Right forelimb (tissue), 1 donor: ENCODE results near the gene TXNDC16.
"Not testable (repeated sequence)": the region's sequence is repeated elsewhere in the genome, so short reads cannot be mapped to it uniquely, and the experiment has no call there.

Experiments
- DNase-seq: peaks from one replicate; pipeline ENCODE4 v3.0.0-alpha.2; 2018

Gene TXNDC16

DNA sequence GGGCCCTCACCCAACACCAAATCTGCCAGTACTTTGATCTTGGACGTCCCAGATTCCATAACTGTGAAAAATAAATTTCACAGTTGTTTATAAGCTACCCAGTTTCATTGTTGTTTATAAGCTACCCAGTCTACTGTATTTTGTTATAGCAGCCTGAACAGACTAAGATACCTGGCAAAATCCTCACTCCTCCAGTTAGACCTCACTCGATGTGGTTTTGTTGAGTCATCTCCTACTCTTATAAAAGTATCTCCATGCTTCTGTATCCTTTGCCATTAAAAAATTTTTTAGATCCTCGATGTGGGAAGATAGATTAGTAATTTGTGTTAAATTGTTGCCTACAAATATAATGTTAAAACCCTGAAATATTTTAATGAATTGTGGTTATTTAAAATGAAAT, 16.0 kb downstream of the TXNDC16 start:
- no peak for DNase-seq

GRCh38 chr14:52531481-52531880, 20.8 kb downstream of the TXNDC16 start:
- no peak for DNase-seq

- DNase-seq: no peak
Measured at GRCh38 chr14:52527052-52527451, 25.3 kb downstream of the TXNDC16 start.

GRCh38 chr14:52522581-52523345, 29.5 kb downstream of the TXNDC16 start:
- DNase-seq: no peak

GRCh38 chr14:52522033-52522432, 30.3 kb downstream of the TXNDC16 start:
- DNase-seq: no peak

- no peak for DNase-seq
Measured at GRCh38 chr14:52514046-52514811, 38.1 kb downstream of the TXNDC16 start.

DNA sequence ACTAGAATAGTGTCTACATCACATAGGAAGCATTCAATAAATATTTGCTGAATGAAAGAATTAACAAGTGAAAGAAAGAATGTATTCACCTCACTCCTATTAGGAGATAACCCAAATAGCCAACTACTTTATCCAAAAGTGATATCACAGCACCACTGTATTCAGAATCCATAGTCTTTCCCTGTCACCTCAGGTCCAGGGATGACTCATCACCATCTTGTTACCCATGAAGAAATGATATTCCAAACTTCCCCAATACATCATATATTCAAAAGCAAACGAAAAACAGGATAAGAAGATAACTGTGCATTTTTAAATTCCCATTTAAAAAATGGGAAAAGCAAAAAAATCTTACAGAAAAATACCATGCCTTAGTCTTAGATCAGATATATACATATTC, 39.1 kb downstream of the TXNDC16 start:
- DNase-seq: no peak

DNA sequence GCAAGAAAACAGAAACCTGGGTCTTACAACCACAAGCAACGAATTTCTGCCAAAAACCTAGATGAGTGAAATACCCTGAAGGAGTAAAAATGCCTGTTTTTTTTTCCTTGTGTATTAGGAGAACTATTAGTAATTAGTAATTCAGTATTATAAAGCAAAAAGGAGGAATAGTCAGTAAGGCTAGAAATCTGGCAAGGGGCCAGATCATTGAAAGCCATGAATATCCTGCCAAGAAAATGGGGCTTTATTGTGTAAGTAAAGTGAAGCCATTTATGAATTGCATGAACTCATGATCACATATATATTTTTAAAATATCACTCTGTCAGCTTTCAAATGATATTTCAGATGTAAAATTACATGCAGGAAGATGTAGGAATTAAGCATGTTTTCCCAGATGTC, 57.9 kb downstream of the TXNDC16 start:
- DNase-seq: no peak

GRCh38 chr14:52485350-52485960, 66.8 kb downstream of the TXNDC16 start:
- no peak for DNase-seq

GRCh38 chr14:52481864-52482263, 70.4 kb downstream of the TXNDC16 start:
- no peak for DNase-seq

DNA sequence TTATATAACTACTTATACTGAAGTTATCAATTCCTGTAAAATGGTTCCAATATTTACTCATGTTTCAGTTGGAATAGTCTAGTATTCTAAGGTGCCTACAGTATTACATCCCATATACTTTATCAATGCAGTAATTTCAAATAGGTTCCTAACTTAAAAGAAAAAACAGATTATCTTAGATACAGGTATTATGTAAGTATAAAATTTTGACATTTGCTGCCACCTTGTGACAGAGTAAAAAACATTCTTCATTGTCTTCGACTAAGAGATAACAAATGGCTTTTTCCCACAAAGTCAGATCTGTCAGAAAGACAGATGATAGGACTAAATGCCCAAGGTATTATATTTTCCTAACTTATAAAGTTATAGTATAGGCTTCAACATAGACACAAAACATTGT, 78.7 kb downstream of the TXNDC16 start:
- DNase-seq: no peak

DNA sequence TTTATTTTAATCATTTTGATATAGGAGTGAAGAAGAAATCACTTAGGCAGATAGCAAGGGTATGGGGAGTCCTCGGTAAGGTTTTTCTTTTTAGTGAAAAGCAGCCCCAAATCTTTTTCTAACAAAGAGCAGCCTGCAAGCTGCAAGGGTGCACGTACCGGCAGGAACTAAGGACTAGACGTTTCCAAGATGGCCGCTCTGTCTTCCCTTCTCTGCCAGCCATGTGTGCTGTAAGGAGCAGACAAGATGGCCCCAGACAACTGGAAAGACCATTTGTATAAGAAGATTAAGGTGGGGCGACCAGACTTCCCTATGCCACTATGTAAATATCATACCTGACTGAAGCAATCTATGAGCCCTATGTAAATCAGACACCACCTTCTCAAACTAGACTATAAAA, 79.6 kb downstream of the TXNDC16 start:
- no peak for DNase-seq

GRCh38 chr14:52472251-52472650, 80.1 kb downstream of the TXNDC16 start:
- DNase-seq: not testable (repeated sequence)

- DNase-seq: no peak
Measured at GRCh38 chr14:52467515-52468266, 84.6 kb downstream of the TXNDC16 start.

- no peak for DNase-seq
Measured at GRCh38 chr14:52464175-52464574, 88.1 kb downstream of the TXNDC16 start.

GRCh38 chr14:52463375-52463774, 88.9 kb downstream of the TXNDC16 start:
- no peak for DNase-seq

- DNase-seq: no peak
Measured at GRCh38 chr14:52461721-52462120, 90.6 kb downstream of the TXNDC16 start.

DNA sequence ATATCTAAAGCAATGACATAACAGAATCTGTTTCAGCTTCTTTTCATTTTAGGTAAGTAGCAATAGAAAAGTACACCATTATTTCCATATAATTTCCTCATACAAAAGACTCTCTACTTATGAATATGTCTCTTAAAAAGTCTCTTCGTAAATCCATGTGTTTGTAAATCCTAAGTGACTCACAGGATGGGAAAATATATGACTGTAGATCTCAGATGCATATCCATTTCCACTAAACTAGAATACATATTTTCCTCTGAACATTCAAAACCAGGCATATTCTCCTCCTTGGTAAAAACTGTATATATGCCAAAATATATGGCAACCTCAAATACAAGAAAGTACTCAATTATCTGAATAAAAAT, 93.6 kb downstream of the TXNDC16 start:
- no peak for DNase-seq

DNA sequence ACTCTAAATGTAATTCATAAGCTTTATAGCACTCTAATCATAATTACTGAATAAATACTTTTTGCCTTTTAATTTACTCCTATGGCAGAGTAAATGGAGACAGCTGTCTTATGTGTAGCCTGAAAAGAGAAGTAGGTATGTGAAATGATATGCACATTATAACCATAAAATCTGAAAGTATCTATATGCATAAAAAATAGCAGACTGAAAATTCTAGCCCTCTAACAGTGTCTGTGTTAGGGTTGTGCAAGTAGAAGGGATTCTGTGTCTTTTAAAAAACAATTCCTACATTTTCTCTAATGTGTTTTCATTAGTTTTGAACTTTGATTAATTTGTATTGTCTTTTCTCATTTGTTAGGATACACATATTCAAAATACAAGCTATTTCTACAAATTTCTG, 94.9 kb downstream of the TXNDC16 start:
- no peak for DNase-seq

DNA sequence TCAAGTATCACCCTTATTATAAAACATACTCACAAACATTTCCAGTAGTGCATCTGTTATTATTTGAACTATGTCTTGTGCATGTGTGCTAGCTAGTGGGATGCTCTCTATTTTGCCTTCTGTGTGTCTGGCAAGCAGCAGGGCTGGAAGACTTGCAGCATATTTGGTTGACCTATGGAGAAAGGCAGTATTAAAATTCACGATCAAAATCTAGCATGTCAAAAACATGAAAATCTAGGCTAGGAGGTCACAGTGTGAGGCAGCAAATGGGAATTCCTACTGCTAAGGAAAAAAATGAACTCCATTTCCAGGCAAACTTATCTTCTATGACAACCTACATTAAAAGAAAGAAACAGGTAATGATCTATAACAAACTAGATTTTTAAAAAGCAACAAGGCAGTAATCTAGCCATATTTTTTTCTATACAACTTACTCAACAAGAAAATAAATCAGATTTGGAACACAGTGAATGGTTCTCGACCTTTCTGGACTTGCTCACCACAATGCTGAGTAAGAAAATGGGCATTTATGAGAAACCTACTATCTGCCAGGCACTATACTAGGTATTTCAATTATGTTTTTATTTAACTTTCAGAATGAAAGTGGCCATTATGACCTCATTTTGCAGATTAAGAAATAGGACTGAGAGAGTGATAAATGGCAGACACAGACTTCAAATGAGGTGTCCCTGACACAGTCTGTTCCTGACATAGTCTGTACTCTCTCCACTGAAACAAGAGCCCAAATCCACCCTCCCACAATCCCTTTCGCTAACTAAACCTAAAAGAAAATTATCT, 96.8 kb downstream of the TXNDC16 start:
- DNase-seq: no peak

GRCh38 chr14:52447236-52447635, 105.1 kb downstream of the TXNDC16 start:
- DNase-seq: no peak

GRCh38 chr14:52446355-52446754, 106.0 kb downstream of the TXNDC16 start:
- DNase-seq: no peak
